Raji (cell line): ENCODE results near the gene RGS6.

Experiments used
- POLR2A ChIP-seq: IDR thresholded peaks from 2 replicates; pipeline ENCODE4 v1.6.1; 2011; ENCODE audit warnings: low read depth, low read length, control low read depth; ENCODE audit not compliant: insufficient read depth

Gene RGS6

GRCh38 chr14:72142328-72142727 is 210.1 kb downstream of the RGS6 start:
- TF ChIP-seq POLR2A, result no peak

DNA sequence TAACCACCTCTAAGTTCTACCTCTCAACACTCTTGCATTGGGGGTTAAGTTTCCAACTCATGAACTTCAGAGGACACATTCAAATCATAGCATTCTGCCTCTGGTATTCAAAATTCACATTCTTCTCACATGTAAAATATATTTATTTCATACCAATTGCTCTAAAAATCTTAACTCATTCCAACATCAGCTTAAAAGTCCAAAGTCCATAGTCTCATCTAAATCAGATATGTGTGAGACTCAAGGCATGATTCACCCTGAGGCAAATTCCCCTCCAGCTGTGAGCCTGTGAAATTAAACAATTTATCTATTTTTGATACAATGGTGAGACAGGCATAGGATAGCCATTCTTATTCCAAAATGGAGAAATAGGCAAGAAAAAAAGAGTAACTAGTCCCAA is 214.0 kb downstream of the RGS6 start:
- TF ChIP-seq POLR2A, result no peak

DNA sequence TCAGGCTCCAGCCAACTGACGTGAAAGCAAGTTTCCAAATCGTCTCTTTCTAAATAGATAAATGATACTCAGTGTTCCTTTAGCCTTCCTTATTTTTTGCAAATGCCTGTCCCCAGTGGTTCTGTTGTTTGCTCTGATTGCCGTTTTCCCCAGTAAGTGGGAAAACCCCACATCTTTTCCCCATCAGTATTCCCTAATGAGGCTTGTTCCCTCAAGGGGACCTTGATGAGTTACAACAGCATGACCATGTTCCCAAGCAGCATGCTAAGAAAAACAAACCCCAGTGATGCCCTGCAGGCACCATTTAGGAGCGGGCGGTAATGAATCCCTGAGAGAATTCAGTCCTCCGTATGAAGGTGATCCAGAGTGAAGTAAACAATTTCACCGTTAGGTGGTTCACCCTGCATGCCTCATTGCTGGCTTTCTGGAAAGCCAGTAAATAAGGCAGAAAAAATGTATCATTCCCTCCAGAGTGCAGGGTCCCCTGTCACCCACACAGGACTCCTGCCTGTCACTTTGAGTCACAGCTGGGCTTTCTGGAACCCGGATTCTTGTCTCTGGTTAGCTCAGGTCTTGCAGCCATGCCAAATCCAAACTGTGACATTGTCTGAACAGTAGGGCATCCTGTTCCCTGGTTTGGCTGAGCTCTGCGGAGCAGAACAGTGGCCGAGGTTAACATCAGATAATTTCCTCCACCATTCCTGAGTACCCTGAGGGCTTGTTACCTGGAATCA is 222.6 kb downstream of the RGS6 start:
- TF ChIP-seq POLR2A, result no peak

DNA sequence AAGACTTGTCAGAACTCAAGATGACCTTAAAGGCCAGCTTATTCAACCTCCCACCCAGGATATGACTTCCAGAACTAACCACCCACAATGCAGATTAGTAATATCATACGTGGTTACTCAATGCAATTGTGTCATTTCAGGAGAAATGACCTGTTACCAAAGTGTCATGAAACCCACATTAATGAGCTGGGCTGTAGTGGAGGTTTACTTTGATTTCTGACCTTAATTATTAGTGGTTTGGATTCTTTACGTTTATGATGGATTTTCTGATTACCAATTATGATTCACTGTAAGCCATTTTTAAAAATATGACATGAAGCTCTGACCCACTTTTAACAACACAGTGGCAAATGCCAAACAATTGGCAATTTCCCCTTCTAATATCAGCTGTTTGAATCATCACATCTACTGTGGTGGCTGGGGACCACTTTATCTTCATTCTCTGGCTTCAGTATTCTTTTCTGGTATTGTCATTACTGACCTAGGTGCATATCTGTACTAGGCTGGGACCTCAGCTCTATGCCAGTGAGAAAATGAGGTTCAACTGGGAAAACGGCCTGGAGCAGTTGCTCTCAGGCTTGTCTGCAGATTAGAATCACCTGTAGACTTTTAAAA is 223.3 kb downstream of the RGS6 start:
- TF ChIP-seq POLR2A, result no peak

GRCh38 chr14:72164420-72165228 is 232.4 kb downstream of the RGS6 start:
- no peak for TF ChIP-seq POLR2A

DNA sequence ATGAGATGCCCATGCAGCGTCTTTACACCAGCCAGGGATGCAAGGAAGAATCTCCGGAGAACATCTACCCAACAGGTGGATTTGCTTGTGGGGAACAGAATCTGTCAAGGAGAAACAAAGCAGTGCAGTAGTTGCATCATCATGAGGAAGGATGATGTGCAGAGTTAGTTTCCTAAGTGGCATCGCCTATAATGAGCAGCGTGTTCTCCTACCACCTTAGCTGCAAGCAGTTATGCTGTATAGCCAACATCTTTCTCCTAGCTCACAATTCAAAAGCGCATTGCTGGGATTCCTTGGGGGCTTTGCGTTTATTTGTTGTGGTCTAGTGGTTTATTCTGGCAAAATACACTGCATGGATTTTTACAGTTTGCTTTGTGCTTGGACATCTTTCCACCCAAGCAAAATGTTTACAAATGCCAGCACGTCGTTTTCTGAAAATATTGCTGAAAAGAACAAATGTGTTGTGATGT is 233.0 kb downstream of the RGS6 start:
- no peak for TF ChIP-seq POLR2A

GRCh38 chr14:72169521-72169920 is 237.3 kb downstream of the RGS6 start:
- TF ChIP-seq POLR2A, result no peak

DNA sequence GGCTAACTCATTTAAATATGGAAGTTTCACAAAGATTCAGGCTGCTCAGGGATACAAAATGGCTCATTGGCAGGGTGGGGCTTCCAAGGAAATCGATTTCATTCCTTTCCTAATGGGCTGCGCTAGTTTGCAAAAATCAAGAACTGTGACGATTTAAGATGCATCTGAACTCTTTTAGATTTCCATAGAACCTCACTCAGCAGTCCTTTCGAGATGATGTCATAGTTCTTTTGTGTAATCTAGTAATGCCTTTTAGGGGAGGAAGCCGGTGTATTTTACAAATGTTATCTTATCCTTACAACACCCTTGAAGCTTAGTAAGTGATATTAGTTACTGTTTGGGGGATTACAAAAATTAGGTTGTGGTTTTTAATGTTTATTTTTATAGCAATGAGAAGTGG is 239.8 kb downstream of the RGS6 start:
- no peak for TF ChIP-seq POLR2A

DNA sequence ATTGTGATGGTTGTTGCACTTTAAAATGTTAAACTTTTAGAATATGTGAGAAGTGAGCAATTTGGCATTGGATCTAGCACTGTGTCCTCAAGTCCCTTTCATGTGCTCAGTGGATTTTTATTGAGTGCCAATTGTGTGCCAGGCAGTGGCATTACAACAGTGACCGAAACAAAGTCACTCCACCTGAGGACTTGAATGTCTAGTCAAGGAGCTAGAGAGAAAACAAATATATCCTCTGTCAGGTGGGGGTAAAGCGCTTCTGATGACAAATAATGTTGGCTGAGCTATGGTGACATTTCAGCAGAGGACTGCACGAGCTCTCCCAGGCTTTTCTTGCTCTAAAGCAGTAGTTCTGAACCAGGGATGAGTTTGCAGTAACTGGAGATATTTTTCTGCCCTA is 240.4 kb downstream of the RGS6 start:
- no peak for TF ChIP-seq POLR2A

- no peak for TF ChIP-seq POLR2A
These were observed 240.9 kb downstream of the RGS6 start for GRCh38 chr14:72173038-72173720.

GRCh38 chr14:72177251-72177650 is 245.0 kb downstream of the RGS6 start:
- TF ChIP-seq POLR2A, result no peak

DNA sequence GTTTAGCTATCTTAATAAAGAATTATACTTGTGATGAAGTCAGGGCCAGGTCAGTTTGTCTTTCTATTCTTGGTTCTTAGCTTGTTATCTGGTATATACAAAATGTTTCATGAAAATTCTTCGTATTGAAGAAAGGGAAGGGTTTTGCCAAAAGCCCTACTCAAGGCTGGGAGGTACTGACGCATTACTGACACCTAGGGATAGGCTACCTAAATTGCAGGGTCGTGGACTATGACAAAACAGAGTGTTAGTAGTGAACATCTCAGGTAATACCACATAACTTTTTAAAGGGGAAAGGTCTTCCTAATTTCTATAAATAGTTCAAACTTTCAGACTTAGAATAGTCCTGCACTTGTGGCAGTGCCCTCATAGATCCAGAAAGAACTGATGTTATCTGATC is 246.3 kb downstream of the RGS6 start:
- TF ChIP-seq POLR2A, result no peak

DNA sequence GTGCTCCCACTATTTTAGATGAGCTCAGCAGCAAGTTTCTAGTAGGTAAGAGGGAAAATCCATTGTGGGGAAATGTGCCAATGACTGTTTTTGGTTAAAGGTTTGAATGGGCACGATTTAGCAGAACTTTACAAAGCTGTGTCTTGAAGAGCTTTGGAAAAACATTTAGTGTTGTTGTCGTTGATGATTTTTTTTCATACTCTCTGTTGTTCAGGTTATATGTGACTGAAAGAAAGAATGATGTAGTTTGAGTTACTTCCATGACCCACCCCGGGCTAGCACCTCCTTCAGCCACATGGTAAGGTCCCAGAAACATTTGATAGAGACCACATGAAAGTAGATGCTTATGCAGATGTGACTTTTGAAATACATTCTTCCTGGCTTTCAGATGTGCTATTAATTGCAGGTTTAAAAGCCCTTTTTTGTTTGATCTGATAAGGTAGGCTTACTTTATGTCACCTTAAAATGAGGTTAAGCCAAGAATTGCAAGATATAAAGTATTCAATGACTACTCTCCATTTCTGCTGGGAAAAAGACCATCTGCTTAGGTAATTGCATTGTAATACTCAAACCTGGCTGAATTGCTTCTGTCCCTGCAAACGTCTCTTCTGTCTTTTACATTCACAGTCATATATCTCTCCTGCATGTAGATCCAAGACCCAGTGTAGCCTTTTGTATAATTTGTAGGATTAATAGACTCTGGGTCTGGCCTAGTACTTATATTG is 250.6 kb downstream of the RGS6 start:
- no peak for TF ChIP-seq POLR2A

- TF ChIP-seq POLR2A, result no peak
These were observed 251.4 kb downstream of the RGS6 start for GRCh38 chr14:72183631-72184030.

DNA sequence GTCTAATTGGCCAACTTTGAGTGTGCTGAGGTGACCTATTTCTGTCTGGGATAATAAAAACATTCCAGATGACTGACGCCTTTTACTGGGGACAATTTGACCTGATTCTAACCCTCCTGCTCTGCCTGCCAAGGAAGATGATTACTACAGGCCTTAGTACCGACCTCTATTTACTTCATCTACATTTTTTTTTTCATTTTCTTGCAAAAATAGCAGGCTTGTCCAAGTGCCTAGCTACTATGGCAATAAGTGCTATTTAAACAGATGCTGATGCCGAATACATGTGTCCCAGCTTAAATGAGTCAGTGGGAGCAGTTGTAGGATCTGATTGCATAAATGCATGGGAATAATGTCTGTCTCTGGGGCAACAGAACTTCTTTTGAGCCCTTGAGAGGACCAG is 254.3 kb downstream of the RGS6 start:
- TF ChIP-seq POLR2A, result no peak
